Activated naive CD4-positive, alpha-beta T cell treated with anti-CD3 and anti-CD28 coated beads for 36 hours (primary cell): ENCODE measurements around the gene HPCAL1. TPM values are rescaled to one million over a fixed set of nuclear protein-coding genes. Genes with fewer than 3 reads are reported as not detected.

Experiments used
- CTCF ChIA-PET: fragments of 350-600 bp; sonication (Branson Sonifier 250); formaldehyde crosslinking; loops from one replicate; lab custom pipeline; 2021; ENCODE audit warnings: antibody characterized with exemption; lab: Charles Lee
- DNase-seq: peaks from one replicate; pipeline ENCODE4 v3.0.0-alpha.2; 2020
- H3K27ac Mint-ChIP-seq: one replicate; pipeline ENCODE4 v1.8.0; 2021; ENCODE audit warnings: mild to moderate bottlenecking, mixed read lengths
- H3K27me3 Mint-ChIP-seq: one replicate; pipeline ENCODE4 v1.8.0; 2021; ENCODE audit warnings: low read depth, mixed read lengths
- H3K36me3 Mint-ChIP-seq: one replicate; pipeline ENCODE4 v1.8.0; 2021; ENCODE audit warnings: low read depth, mixed read lengths
- H3K4me1 Mint-ChIP-seq: one replicate; pipeline ENCODE4 v1.8.0; 2021; ENCODE audit warnings: low read depth, mixed read lengths
- H3K4me3 Mint-ChIP-seq: one replicate; pipeline ENCODE4 v1.8.0; 2021; ENCODE audit warnings: mild to moderate bottlenecking, moderate library complexity, mixed read lengths
- H3K9me3 Mint-ChIP-seq: one replicate; pipeline ENCODE4 v1.8.0; 2021; ENCODE audit warnings: mixed read lengths
- intact Hi-C: fragments of 100-400 bp; cut with micrococcal nuclease; formaldehyde crosslinking; loops from one replicate; pipeline ENCODE4 v1.15.1; 2023
- total RNA-seq, 2 experiments: library from RNA; stranded (reverse); gene quantifications; one replicate each; pipeline ENCODE4 v1.2.3, GENCODE V29; 2021

Gene HPCAL1
- total RNA-seq, 2 experiments from 2014 or later = 71.4 to 73.8 TPM

GRCh38 chr2:10367472-10368439, 65.1 kb downstream of the HPCAL1 start:
- no peak for DNase-seq
- Mint-ChIP-seq H3K4me1 (peaks cover 47% of the 10 kb centered on the region), H3K4me3 (no peak overlapping the region), H3K27ac (no peak overlapping the region), H3K36me3 (no peaks in the 10 kb centered on the region), H3K27me3 (no peaks in the 10 kb centered on the region), H3K9me3 (no peaks in the 10 kb centered on the region)
- CTCF ChIA-PET = no interaction called here
- intact Hi-C loops = no loop called here

- Mint-ChIP-seq H3K27me3 (no peaks in the 10 kb centered on the region), H3K9me3 (no peaks in the 10 kb centered on the region), H3K4me3 (no peak overlapping the region), H3K27ac (no peak overlapping the region), H3K36me3 (no peaks in the 10 kb centered on the region), H3K4me1 (peaks cover 49% of the 10 kb centered on the region)
- CTCF ChIA-PET = no interaction called here
- intact Hi-C loops = no loop called here
- DNase-seq = no peak
Observed at GRCh38 chr2:10368491-10369231, 66.0 kb downstream of the HPCAL1 start.

GRCh38 chr2:10369269-10370255, 66.9 kb downstream of the HPCAL1 start:
- Mint-ChIP-seq H3K27ac (no peak overlapping the region), H3K9me3 (no peaks in the 10 kb centered on the region), H3K4me1 (peaks cover 51% of the 10 kb centered on the region), H3K4me3 (no peak overlapping the region), H3K36me3 (no peaks in the 10 kb centered on the region), H3K27me3 (no peaks in the 10 kb centered on the region)
- no peak for DNase-seq
- intact Hi-C loops = no loop called here
- CTCF ChIA-PET = interaction anchor here (0.7 kb wide), 1 partner anchor 47 kb away, joined by 3 read pairs; no protein-coding TSS in a partner anchor

- CTCF ChIA-PET = interaction anchor here (0.6 kb wide), 1 partner anchor 40 kb away, joined by 3 read pairs; no protein-coding TSS in a partner anchor
- Mint-ChIP-seq H3K9me3 (no peaks in the 10 kb centered on the region), H3K4me3 (no peak overlapping the region), H3K4me1 (peaks cover 54% of the 10 kb centered on the region), H3K27me3 (no peaks in the 10 kb centered on the region), H3K36me3 (no peaks in the 10 kb centered on the region), H3K27ac (no peak overlapping the region)
- DNase-seq = no peak
- intact Hi-C loops = no loop called here
Observed at GRCh38 chr2:10370390-10370789, 67.7 kb downstream of the HPCAL1 start.

- intact Hi-C loops = no loop called here
- Mint-ChIP-seq H3K9me3 (no peaks in the 10 kb centered on the region), H3K36me3 (no peaks in the 10 kb centered on the region), H3K4me1 (peaks cover 56% of the 10 kb centered on the region), H3K4me3 (no peak overlapping the region), H3K27me3 (no peaks in the 10 kb centered on the region), H3K27ac (no peak overlapping the region)
- CTCF ChIA-PET = interaction anchor here (0.6 kb wide), 1 partner anchor 41 kb away, joined by 3 read pairs; no protein-coding TSS in a partner anchor
- DNase-seq = no peak
Observed at GRCh38 chr2:10370895-10371294, 68.2 kb downstream of the HPCAL1 start.

- peaks cover 59% of the 10 kb centered on the region for H3K4me1 Mint-ChIP-seq
- H3K27me3 Mint-ChIP-seq = no peaks in the 10 kb centered on the region
- DNase-seq = no peak
- CTCF ChIA-PET = no interaction called here
- intact Hi-C loops = no loop called here
- no peak overlapping the region for H3K27ac Mint-ChIP-seq
- no peaks in the 10 kb centered on the region for H3K36me3 Mint-ChIP-seq
- no peak overlapping the region for H3K4me3 Mint-ChIP-seq
- no peaks in the 10 kb centered on the region for H3K9me3 Mint-ChIP-seq
Observed at GRCh38 chr2:10371441-10372196, 68.9 kb downstream of the HPCAL1 start.

- Mint-ChIP-seq H3K4me1 (peaks cover 58% of the 10 kb centered on the region), H3K36me3 (no peaks in the 10 kb centered on the region), H3K4me3 (no peak overlapping the region), H3K9me3 (no peaks in the 10 kb centered on the region), H3K27ac (no peak overlapping the region), H3K27me3 (no peaks in the 10 kb centered on the region)
- CTCF ChIA-PET = no interaction called here
- no peak for DNase-seq
- intact Hi-C loops = no loop called here
Observed at GRCh38 chr2:10372203-10372861, 69.6 kb downstream of the HPCAL1 start.

- Mint-ChIP-seq H3K27me3 (no peaks in the 10 kb centered on the region), H3K9me3 (no peaks in the 10 kb centered on the region), H3K4me3 (no peak overlapping the region), H3K36me3 (no peaks in the 10 kb centered on the region), H3K27ac (no peak overlapping the region), H3K4me1 (peaks cover 59% of the 10 kb centered on the region)
- intact Hi-C loops = no loop called here
- no peak for DNase-seq
- CTCF ChIA-PET = no interaction called here
Observed at GRCh38 chr2:10372862-10373240, 70.1 kb downstream of the HPCAL1 start.

- H3K4me1 Mint-ChIP-seq = peaks cover 64% of the 10 kb centered on the region
- DNase-seq = no peak
- CTCF ChIA-PET = interaction anchor here (2.7 kb wide), 1 partner anchor 34 kb away, joined by 10 read pairs; no protein-coding TSS in a partner anchor
- intact Hi-C loops = no loop called here
- H3K4me3 Mint-ChIP-seq = no peak overlapping the region
- no peaks in the 10 kb centered on the region for H3K27me3 Mint-ChIP-seq
- H3K36me3 Mint-ChIP-seq = no peaks in the 10 kb centered on the region
- no peak overlapping the region for H3K27ac Mint-ChIP-seq
- no peaks in the 10 kb centered on the region for H3K9me3 Mint-ChIP-seq
Observed at GRCh38 chr2:10373931-10374330, 71.2 kb downstream of the HPCAL1 start.

- DNase-seq = no peak
- no peak overlapping the region for H3K4me3 Mint-ChIP-seq
- intact Hi-C loops = no loop called here
- peaks cover 65% of the 10 kb centered on the region for H3K4me1 Mint-ChIP-seq
- CTCF ChIA-PET = interaction anchor here (2.7 kb wide), 1 partner anchor 34 kb away, joined by 10 read pairs; no protein-coding TSS in a partner anchor
- H3K36me3 Mint-ChIP-seq = no peaks in the 10 kb centered on the region
- no peaks in the 10 kb centered on the region for H3K9me3 Mint-ChIP-seq
- no peaks in the 10 kb centered on the region for H3K27me3 Mint-ChIP-seq
- H3K27ac Mint-ChIP-seq = no peak overlapping the region
Observed at GRCh38 chr2:10374362-10374943, 71.7 kb downstream of the HPCAL1 start.
